Activated B cell treated with CpG ODN at 0.5 μM for 24 hours (primary cell): Measurements from ENCODE around the gene HSPB7. TPM values are rescaled to one million over a fixed set of nuclear protein-coding genes. Genes with fewer than 3 reads are reported as not detected.
A peak's percentile ranks its signal among the peaks of the same experiment; 100 is the strongest.

Experiments used
- ATAC-seq: fragments of 200-7000 bp; cut with Tn5 transposase; one replicate; pipeline ENCODE4 v1.10.0; 2021; ENCODE audit warnings: low read depth, mild to moderate bottlenecking, moderate library complexity
- CTCF ChIA-PET: fragments of 350-600 bp; sonication (Branson Sonifier 250); formaldehyde crosslinking; loops from one replicate; lab custom pipeline; 2021; ENCODE audit warnings: antibody characterized with exemption; lab: Charles Lee
- POLR2A ChIA-PET: fragments of 350-600 bp; sonication (Branson Sonifier 250); formaldehyde crosslinking; loops from one replicate; lab custom pipeline; 2021; ENCODE audit warnings: antibody characterized with exemption; lab: Charles Lee
- DNase-seq: peaks from one replicate; pipeline ENCODE4 v3.0.0; 2022
- H3K27ac Mint-ChIP-seq: one replicate; pipeline ENCODE4 v1.8.0; 2020; ENCODE audit warnings: mixed read lengths
- H3K27me3 Mint-ChIP-seq: one replicate; pipeline ENCODE4 v1.8.0; 2021; ENCODE audit warnings: mixed read lengths
- H3K36me3 Mint-ChIP-seq: one replicate; pipeline ENCODE4 v1.8.0; 2021; ENCODE audit warnings: low read depth, mixed read lengths
- H3K4me1 Mint-ChIP-seq: one replicate; pipeline ENCODE4 v1.8.0; 2021; ENCODE audit warnings: mixed read lengths
- H3K4me3 Mint-ChIP-seq: one replicate; pipeline ENCODE4 v1.8.0; 2020; ENCODE audit warnings: mild to moderate bottlenecking, mixed read lengths
- H3K9me3 Mint-ChIP-seq: one replicate; pipeline ENCODE4 v1.8.0; 2020; ENCODE audit warnings: mixed read lengths
- intact Hi-C: fragments of 100-400 bp; cut with micrococcal nuclease; formaldehyde crosslinking; loops from one replicate; pipeline ENCODE4 v1.15.1; 2024
- total RNA-seq: library from RNA; stranded (reverse); gene quantifications from 2 replicates; pipeline ENCODE4 v1.2.3, GENCODE V29; 2022
- TF ChIP-seq, protein P1 (sequence below): fragments of 200-600 bp; IDR thresholded peaks from one replicate; pipeline ENCODE4 v1.8.0; 2022; ENCODE audit warnings: antibody characterized with exemption, mild to moderate bottlenecking

The HSPB7 gene
- total RNA-seq, 1 donor from 2014 or later: not detected

DNA sequence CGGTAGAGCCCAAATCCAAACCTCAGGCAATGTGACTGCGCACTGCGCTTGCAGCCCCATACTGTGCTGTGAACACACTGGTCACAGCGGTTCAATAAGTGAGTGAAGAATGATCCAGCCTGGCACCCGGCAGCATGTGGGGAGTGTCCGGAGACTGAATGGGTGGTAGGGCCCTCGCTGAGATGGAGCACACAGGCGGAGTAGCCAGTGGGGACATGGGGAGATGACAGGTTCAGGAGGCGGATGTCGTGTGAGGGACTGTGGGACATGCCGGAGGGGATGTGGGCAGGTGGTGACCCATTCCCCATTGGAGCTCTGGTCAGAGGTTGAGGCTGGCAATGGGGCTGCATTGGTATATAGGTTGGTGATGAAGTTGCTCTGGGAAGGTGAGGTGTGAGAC, 8.2 kb downstream of the HSPB7 start:
- DNase-seq (no peak), ATAC-seq (no peak)
- Mint-ChIP-seq H3K27ac (no peak overlapping the region), H3K36me3 (no peaks in the 10 kb centered on the region), H3K4me3 (no peak overlapping the region), H3K27me3 (no peaks in the 10 kb centered on the region), H3K9me3 (no peaks in the 10 kb centered on the region), H3K4me1 (peaks cover 46% of the 10 kb centered on the region)
- intact Hi-C loops: loop anchor here (1.0 to 5.0 kb wide), 6 partner anchors 24 to 235 kb away; no protein-coding TSS in a partner anchor
- TF ChIP-seq, protein P1, sequence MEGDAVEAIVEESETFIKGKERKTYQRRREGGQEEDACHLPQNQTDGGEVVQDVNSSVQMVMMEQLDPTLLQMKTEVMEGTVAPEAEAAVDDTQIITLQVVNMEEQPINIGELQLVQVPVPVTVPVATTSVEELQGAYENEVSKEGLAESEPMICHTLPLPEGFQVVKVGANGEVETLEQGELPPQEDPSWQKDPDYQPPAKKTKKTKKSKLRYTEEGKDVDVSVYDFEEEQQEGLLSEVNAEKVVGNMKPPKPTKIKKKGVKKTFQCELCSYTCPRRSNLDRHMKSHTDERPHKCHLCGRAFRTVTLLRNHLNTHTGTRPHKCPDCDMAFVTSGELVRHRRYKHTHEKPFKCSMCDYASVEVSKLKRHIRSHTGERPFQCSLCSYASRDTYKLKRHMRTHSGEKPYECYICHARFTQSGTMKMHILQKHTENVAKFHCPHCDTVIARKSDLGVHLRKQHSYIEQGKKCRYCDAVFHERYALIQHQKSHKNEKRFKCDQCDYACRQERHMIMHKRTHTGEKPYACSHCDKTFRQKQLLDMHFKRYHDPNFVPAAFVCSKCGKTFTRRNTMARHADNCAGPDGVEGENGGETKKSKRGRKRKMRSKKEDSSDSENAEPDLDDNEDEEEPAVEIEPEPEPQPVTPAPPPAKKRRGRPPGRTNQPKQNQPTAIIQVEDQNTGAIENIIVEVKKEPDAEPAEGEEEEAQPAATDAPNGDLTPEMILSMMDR: no peak
- ChIA-PET CTCF (interaction anchor here (0.7 to 1.5 kb wide), 4 partner anchors 48 to 218 kb away, joined by 3 to 4 read pairs (median 3); no protein-coding TSS in a partner anchor), POLR2A (interaction anchor here (0.6 kb wide), 1 partner anchor 33 kb away, joined by 3 read pairs; no protein-coding TSS in a partner anchor)

DNA sequence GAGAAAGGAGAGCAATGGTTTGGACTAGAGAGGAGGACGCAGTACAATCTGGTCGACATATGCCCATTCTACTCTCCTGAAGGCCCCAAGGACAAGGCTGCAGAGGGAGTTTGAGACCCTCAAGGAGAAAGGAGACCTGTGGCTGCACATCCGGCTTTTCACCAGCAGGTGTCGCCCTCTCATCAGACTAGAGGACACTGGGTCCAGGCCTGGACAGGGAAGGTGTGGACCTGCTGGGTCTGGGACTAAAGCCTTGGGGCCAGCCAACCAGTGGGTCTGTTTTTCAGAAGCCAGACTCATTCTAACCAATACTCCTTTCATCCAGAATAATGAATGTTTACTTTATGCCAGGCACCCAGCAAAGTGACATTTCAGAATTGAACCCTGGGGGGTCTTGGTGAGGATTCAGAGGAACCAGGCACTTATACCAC, 8.8 kb downstream of the HSPB7 start:
- H3K9me3 Mint-ChIP-seq: no peaks in the 10 kb centered on the region
- no peak overlapping the region for H3K27ac Mint-ChIP-seq
- intact Hi-C loops: loop anchor here (1.0 to 5.0 kb wide), 6 partner anchors 24 to 235 kb away; no protein-coding TSS in a partner anchor
- ChIA-PET POLR2A (no interaction called here), CTCF (interaction anchor here (0.7 to 2.2 kb wide), 5 partner anchors 47 to 217 kb away, joined by 3 to 6 read pairs (median 4); no protein-coding TSS in a partner anchor)
- H3K4me1 Mint-ChIP-seq: peaks cover 40% of the 10 kb centered on the region
- H3K36me3 Mint-ChIP-seq: no peaks in the 10 kb centered on the region
- ATAC-seq: peak; percentile 33
- TF ChIP-seq, protein P1: peak; percentile 84
- DNase-seq: peak; percentile 67
- H3K4me3 Mint-ChIP-seq: no peak overlapping the region
- no peaks in the 10 kb centered on the region for H3K27me3 Mint-ChIP-seq

- Mint-ChIP-seq H3K4me1 (peaks cover 34% of the 10 kb centered on the region), H3K27me3 (no peaks in the 10 kb centered on the region), H3K4me3 (no peak overlapping the region), H3K36me3 (no peaks in the 10 kb centered on the region), H3K27ac (no peak overlapping the region), H3K9me3 (no peaks in the 10 kb centered on the region)
- DNase-seq: no peak
- ATAC-seq: no peak
- intact Hi-C loops: loop anchor here (5.0 kb wide), 1 partner anchor 41 kb away; no protein-coding TSS in a partner anchor
- ChIA-PET POLR2A (interaction anchor here (0.5 to 1.6 kb wide), 4 partner anchors 33 to 234 kb away, joined by 3 to 8 read pairs (median 4); no protein-coding TSS in a partner anchor), CTCF (interaction anchor here (0.6 to 2.2 kb wide), 9 partner anchors 32 to 869 kb away, joined by 3 to 6 read pairs (median 3); partner anchors contain the start of genes FAM131C and ZBTB17)
- TF ChIP-seq, protein P1: no peak
Measured at GRCh38 chr1:16007671-16008341, 10.0 kb downstream of the HSPB7 start.

- DNase-seq (no peak), ATAC-seq (peak; percentile 51)
- ChIA-PET CTCF (interaction anchor here (0.6 to 2.2 kb wide), 8 partner anchors 31 to 870 kb away, joined by 3 to 6 read pairs (median 3); partner anchors contain the start of genes FAM131C and ZBTB17), POLR2A (interaction anchor here (0.5 to 3.2 kb wide), 4 partner anchors 32 to 235 kb away, joined by 3 to 19 read pairs (median 4); partner anchors contain the start of gene ZBTB17)
- Mint-ChIP-seq H3K4me1 (peaks cover 26% of the 10 kb centered on the region), H3K9me3 (no peaks in the 10 kb centered on the region), H3K36me3 (no peaks in the 10 kb centered on the region), H3K27ac (peak overlapping the region; percentile 27), H3K27me3 (no peaks in the 10 kb centered on the region), H3K4me3 (peak overlapping the region; percentile 26)
- TF ChIP-seq, protein P1: no peak
- intact Hi-C loops: loop anchor here (5.0 kb wide), 1 partner anchor 40 kb away; no protein-coding TSS in a partner anchor
Measured at GRCh38 chr1:16006552-16007485, 11.0 kb downstream of the HSPB7 start.
